Stimulated activated naive CD8-positive, alpha-beta T cell treated with anti-CD3 and anti-CD28 coated beads, Interleukin-15, Interleukin-2, amounts not matched to agents 100 ng/mL and 50 ng/mL, for 24 hours (primary cell): ENCODE measurements around the gene CDV3.
A peak's percentile ranks its signal among the peaks of the same experiment; 100 is the strongest.

ENCODE experiments used
- H3K27ac Mint-ChIP-seq: one replicate; pipeline ENCODE4 v1.8.0; 2021; ENCODE audit warnings: mild to moderate bottlenecking, mixed read lengths
- H3K27me3 Mint-ChIP-seq: one replicate; pipeline ENCODE4 v1.8.0; 2021; ENCODE audit warnings: mixed read lengths
- H3K36me3 Mint-ChIP-seq: one replicate; pipeline ENCODE4 v1.8.0; 2021; ENCODE audit warnings: low read depth, mixed read lengths
- H3K4me1 Mint-ChIP-seq: one replicate; pipeline ENCODE4 v1.8.0; 2021; ENCODE audit warnings: low read depth, mixed read lengths
- H3K4me3 Mint-ChIP-seq: one replicate; pipeline ENCODE4 v1.8.0; 2021; ENCODE audit warnings: mild to moderate bottlenecking, mixed read lengths
- H3K9me3 Mint-ChIP-seq: one replicate; pipeline ENCODE4 v1.8.0; 2021; ENCODE audit warnings: mixed read lengths

The CDV3 gene

GRCh38 chr3:133576169-133576568 is 2.7 kb downstream of the CDV3 start:
- Mint-ChIP-seq H3K36me3 (peaks cover 57% of the 10 kb centered on the region), H3K4me1 (peaks cover 79% of the 10 kb centered on the region), H3K9me3 (no peaks in the 10 kb centered on the region), H3K27ac (peak overlapping the region; percentile 74), H3K4me3 (peak overlapping the region; percentile 93), H3K27me3 (no peaks in the 10 kb centered on the region)

GRCh38 chr3:133578548-133579191 is 5.2 kb downstream of the CDV3 start:
- peak overlapping the region; percentile 93 for H3K4me3 Mint-ChIP-seq
- peaks cover 79% of the 10 kb centered on the region for H3K36me3 Mint-ChIP-seq
- H3K27me3 Mint-ChIP-seq = no peaks in the 10 kb centered on the region
- H3K4me1 Mint-ChIP-seq = peaks cover 73% of the 10 kb centered on the region
- H3K27ac Mint-ChIP-seq = peak overlapping the region; percentile 86
- no peaks in the 10 kb centered on the region for H3K9me3 Mint-ChIP-seq

- peaks cover 81% of the 10 kb centered on the region for H3K36me3 Mint-ChIP-seq
- peaks cover 56% of the 10 kb centered on the region for H3K4me1 Mint-ChIP-seq
- H3K9me3 Mint-ChIP-seq = no peaks in the 10 kb centered on the region
- no peaks in the 10 kb centered on the region for H3K27me3 Mint-ChIP-seq
- H3K4me3 Mint-ChIP-seq = no peak overlapping the region
- H3K27ac Mint-ChIP-seq = peak overlapping the region; percentile 52
Measured at GRCh38 chr3:133583396-133583795, 9.9 kb downstream of the CDV3 start.

GRCh38 chr3:133588035-133588434 is 14.5 kb downstream of the CDV3 start:
- Mint-ChIP-seq H3K27ac (no peak overlapping the region), H3K4me3 (no peak overlapping the region), H3K27me3 (no peaks in the 10 kb centered on the region), H3K36me3 (peaks cover 67% of the 10 kb centered on the region), H3K4me1 (peaks cover 42% of the 10 kb centered on the region), H3K9me3 (no peaks in the 10 kb centered on the region)

- Mint-ChIP-seq H3K4me3 (no peak overlapping the region), H3K27me3 (no peaks in the 10 kb centered on the region), H3K27ac (peak overlapping the region; percentile 23), H3K36me3 (peaks cover 58% of the 10 kb centered on the region), H3K4me1 (peaks cover 42% of the 10 kb centered on the region), H3K9me3 (no peaks in the 10 kb centered on the region)
Measured at GRCh38 chr3:133588784-133589465, 15.4 kb downstream of the CDV3 start.

GRCh38 chr3:133589503-133589902 is 16.0 kb downstream of the CDV3 start:
- Mint-ChIP-seq H3K36me3 (peaks cover 52% of the 10 kb centered on the region), H3K4me1 (peaks cover 40% of the 10 kb centered on the region), H3K27ac (no peak overlapping the region), H3K27me3 (no peaks in the 10 kb centered on the region), H3K9me3 (no peaks in the 10 kb centered on the region), H3K4me3 (no peak overlapping the region)

- no peaks in the 10 kb centered on the region for H3K9me3 Mint-ChIP-seq
- peaks cover 53% of the 10 kb centered on the region for H3K4me1 Mint-ChIP-seq
Measured at GRCh38 chr3:133591271-133591742, 17.8 kb downstream of the CDV3 start.

GRCh38 chr3:133592843-133593242 is 19.4 kb downstream of the CDV3 start:
- peaks cover 25% of the 10 kb centered on the region for H3K36me3 Mint-ChIP-seq
- peak overlapping the region; percentile 17 for H3K27ac Mint-ChIP-seq
- peaks cover 49% of the 10 kb centered on the region for H3K4me1 Mint-ChIP-seq
- no peaks in the 10 kb centered on the region for H3K9me3 Mint-ChIP-seq
- H3K4me3 Mint-ChIP-seq = no peak overlapping the region
- H3K27me3 Mint-ChIP-seq = no peaks in the 10 kb centered on the region

More at GRCh38 chr3:133591271-133591742, 17.8 kb downstream of the CDV3 start:
- Mint-ChIP-seq H3K27me3 (no peaks in the 10 kb centered on the region), H3K36me3 (peaks cover 38% of the 10 kb centered on the region), H3K4me3 (no peak overlapping the region), H3K27ac (peak overlapping the region; percentile 8)

GRCh38 chr3:133593243-133593642 is 19.8 kb downstream of the CDV3 start:
- no peaks in the 10 kb centered on the region for H3K27me3 Mint-ChIP-seq
- H3K36me3 Mint-ChIP-seq = peaks cover 24% of the 10 kb centered on the region
- H3K9me3 Mint-ChIP-seq = no peaks in the 10 kb centered on the region
- no peak overlapping the region for H3K4me3 Mint-ChIP-seq
- H3K27ac Mint-ChIP-seq = peak overlapping the region; percentile 17
- H3K4me1 Mint-ChIP-seq = peaks cover 45% of the 10 kb centered on the region

GRCh38 chr3:133595341-133595740 is 21.9 kb downstream of the CDV3 start:
- H3K27me3 Mint-ChIP-seq = no peaks in the 10 kb centered on the region
- H3K36me3 Mint-ChIP-seq = peaks cover 8% of the 10 kb centered on the region
- H3K4me3 Mint-ChIP-seq = no peak overlapping the region
- peak overlapping the region; percentile 77 for H3K27ac Mint-ChIP-seq
- peaks cover 38% of the 10 kb centered on the region for H3K4me1 Mint-ChIP-seq
- no peaks in the 10 kb centered on the region for H3K9me3 Mint-ChIP-seq

- no peaks in the 10 kb centered on the region for H3K9me3 Mint-ChIP-seq
- H3K4me1 Mint-ChIP-seq = peaks cover 22% of the 10 kb centered on the region
- H3K27me3 Mint-ChIP-seq = no peaks in the 10 kb centered on the region
- peaks cover 34% of the 10 kb centered on the region for H3K36me3 Mint-ChIP-seq
- H3K4me3 Mint-ChIP-seq = no peak overlapping the region
- H3K27ac Mint-ChIP-seq = no peak overlapping the region
Measured at GRCh38 chr3:133598405-133598804, 24.9 kb downstream of the CDV3 start.

- no peaks in the 10 kb centered on the region for H3K27me3 Mint-ChIP-seq
- H3K4me1 Mint-ChIP-seq = peaks cover 22% of the 10 kb centered on the region
- H3K9me3 Mint-ChIP-seq = no peaks in the 10 kb centered on the region
- no peak overlapping the region for H3K27ac Mint-ChIP-seq
- H3K36me3 Mint-ChIP-seq = peaks cover 40% of the 10 kb centered on the region
- H3K4me3 Mint-ChIP-seq = no peak overlapping the region
Measured at GRCh38 chr3:133599280-133599679, 25.8 kb downstream of the CDV3 start.

GRCh38 chr3:133600572-133601081 is 27.1 kb downstream of the CDV3 start:
- H3K9me3 Mint-ChIP-seq = no peaks in the 10 kb centered on the region

GRCh38 chr3:133606342-133606741 is 32.9 kb downstream of the CDV3 start:
- Mint-ChIP-seq H3K4me3 (no peak overlapping the region), H3K9me3 (no peaks in the 10 kb centered on the region), H3K27me3 (no peaks in the 10 kb centered on the region), H3K36me3 (peaks cover 85% of the 10 kb centered on the region), H3K27ac (no peak overlapping the region), H3K4me1 (no peaks in the 10 kb centered on the region)

More at GRCh38 chr3:133600572-133601081, 27.1 kb downstream of the CDV3 start:
- no peak overlapping the region for H3K4me3 Mint-ChIP-seq
- H3K27ac Mint-ChIP-seq = no peak overlapping the region
- peaks cover 51% of the 10 kb centered on the region for H3K36me3 Mint-ChIP-seq
- H3K27me3 Mint-ChIP-seq = no peaks in the 10 kb centered on the region
- H3K4me1 Mint-ChIP-seq = peaks cover 10% of the 10 kb centered on the region

- H3K4me3 Mint-ChIP-seq = no peak overlapping the region
- peaks cover 85% of the 10 kb centered on the region for H3K36me3 Mint-ChIP-seq
- H3K27me3 Mint-ChIP-seq = no peaks in the 10 kb centered on the region
- no peaks in the 10 kb centered on the region for H3K4me1 Mint-ChIP-seq
- no peak overlapping the region for H3K27ac Mint-ChIP-seq
- no peaks in the 10 kb centered on the region for H3K9me3 Mint-ChIP-seq
Measured at GRCh38 chr3:133606902-133607301, 33.4 kb downstream of the CDV3 start.
